GM19099 (cell line): ENCODE measurements around the gene SLC44A5.

Experiments used
- POLR2A ChIP-seq: IDR thresholded peaks from 3 replicates; pipeline ENCODE4 v1.6.1; 2011; ENCODE audit warnings: low read depth; ENCODE audit not compliant: insufficient read length; ENCODE audit errors: extremely low read depth

Gene SLC44A5

DNA sequence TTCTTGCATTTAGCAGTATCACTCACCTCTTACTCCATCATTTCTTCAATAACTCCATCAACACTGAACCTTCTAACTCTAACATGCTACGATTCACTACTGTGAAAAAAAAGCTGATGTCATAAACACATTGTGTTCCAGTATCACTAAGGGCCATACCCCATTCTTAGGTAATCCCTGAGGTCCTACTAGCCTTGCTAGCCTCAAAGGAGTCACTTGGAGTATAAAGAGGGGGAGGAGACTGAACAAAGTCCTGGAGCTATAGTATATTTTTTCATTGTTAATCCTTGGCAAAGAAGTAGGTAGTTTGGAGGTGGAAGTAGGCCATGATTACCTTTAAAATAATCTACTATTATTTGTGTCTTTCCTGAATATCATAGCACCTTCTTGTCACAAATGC, at the start of gene SLC44A5:
TSS of gene SLC44A5 (minus strand) at position 101 of the 400 bp plus-strand sequence. CDS start 69,667 bp downstream, outside the sequence.
- no peak for TF ChIP-seq POLR2A

DNA sequence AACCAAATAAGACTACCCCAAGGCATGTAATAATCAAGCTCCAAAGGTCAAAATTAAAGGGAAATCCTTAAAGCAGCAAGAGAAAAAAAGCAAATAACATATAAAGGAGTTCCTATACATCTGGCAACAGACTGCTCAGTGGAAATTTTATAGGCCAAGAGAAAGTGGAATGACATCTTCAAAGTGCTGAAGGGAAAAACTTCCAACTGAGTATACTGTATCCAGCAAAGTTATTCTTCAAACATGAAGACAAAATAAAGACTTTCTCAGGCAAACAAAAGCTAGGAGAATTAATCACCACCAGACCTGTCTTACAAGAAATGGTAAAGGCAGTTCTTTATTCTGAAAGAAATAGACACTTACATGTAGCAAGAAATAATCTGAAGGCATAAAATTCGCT, 45.0 kb upstream of the SLC44A5 start:
- TF ChIP-seq POLR2A = no peak

DNA sequence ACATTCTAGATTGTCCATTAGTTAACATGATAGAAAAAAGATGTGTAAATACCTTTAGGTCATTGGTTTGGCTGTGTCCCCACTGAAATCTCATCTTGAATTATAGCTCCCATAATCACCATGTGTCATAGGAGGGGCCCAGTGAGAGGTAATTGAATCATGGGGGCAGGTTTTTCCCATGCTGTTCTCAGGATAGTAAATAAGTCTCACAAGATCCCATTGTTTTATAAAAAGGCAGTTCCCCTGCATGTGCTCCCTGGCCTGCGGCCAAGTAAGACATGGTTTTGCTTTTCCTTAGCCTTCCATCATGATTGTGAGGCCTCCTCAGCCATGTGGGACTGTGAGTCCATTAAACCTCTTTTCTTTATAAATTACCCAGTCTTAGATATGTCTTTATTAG, 32.5 kb upstream of the SLC44A5 start:
- TF ChIP-seq POLR2A = no peak

DNA sequence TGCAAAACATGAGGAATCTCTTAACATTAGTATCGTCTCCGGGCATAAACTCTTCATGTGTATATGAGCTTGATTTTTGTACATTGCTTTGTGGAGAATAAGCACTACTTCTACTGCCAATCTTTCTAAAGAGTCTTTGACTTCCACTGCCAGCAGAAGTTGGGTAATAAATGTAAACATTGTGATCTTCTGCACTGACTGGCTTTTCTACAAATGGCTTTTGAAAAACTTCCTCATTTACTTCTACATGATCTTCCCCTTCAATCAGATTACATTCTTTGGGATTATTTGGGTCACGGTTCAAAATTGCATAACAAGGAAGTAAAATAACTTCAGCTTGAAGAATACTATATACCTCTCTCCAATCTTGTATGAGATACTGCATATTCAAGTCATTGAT, 30.4 kb upstream of the SLC44A5 start:
- no peak for TF ChIP-seq POLR2A

DNA sequence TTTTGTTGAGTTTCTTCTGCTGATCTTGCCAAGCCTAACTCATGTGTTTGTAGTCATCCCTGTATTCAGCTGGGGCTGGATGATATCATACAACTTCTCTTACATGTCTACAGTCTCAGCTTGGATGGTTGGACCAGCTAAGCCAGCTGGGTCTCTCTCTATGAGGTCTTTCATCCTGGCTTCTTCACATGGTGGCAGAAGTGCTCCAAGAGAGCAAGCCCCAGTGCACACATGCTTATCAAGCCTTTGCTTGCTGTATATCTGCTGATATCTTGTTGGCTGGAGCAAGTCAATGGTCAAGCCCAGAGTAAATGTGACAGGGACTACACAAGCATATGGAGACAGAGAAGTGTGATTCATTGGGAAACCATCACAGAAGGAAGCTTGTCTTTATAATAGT, 29.2 kb upstream of the SLC44A5 start:
- no peak for TF ChIP-seq POLR2A

DNA sequence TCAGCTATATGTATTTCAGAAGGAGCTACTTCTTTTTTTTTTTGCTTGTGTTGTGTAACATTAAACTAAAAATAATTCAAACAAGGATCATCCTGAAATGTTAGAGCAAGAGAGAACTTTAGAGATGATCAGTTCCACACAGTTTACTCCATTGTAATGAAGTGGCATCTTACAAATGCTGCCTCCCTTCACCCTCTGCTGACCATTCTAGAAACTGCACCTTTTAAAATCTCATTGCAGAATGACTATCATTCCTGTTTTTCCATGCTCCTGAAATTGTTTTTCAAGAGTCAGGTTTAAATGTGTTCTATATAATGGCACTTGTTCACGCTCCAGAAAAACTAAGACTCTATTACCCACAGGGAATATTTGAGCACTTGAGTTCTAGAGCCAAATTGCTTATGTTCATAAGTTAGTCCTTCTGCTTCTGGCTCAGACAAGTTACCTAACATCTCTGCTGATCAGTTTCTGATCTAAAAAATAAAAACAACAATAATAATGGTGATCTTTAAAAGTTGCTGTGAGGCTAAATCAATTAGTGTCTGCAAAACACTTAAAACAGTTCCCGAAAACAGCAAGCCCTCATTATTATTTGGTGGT, 21.5 kb upstream of the SLC44A5 start:
- TF ChIP-seq POLR2A = no peak

DNA sequence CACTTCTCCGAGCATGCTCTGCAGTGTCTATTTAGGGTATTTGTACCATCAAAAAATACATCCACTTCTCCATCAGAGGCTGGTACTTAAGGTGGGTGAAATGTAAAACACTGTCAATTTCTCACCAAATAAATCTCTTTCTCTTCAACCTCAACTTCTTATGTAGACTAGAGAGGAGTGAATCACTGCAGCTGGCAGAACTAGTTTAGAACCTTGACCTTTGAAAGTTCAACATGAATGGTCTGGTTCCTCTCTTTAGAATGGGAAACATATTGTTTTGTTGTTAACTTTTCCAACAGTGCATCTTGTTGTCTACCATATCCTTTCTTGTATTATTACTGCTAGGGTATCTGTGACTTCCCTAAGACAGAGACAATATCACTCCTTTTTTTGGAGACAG, 20.1 kb upstream of the SLC44A5 start:
- no peak for TF ChIP-seq POLR2A

DNA sequence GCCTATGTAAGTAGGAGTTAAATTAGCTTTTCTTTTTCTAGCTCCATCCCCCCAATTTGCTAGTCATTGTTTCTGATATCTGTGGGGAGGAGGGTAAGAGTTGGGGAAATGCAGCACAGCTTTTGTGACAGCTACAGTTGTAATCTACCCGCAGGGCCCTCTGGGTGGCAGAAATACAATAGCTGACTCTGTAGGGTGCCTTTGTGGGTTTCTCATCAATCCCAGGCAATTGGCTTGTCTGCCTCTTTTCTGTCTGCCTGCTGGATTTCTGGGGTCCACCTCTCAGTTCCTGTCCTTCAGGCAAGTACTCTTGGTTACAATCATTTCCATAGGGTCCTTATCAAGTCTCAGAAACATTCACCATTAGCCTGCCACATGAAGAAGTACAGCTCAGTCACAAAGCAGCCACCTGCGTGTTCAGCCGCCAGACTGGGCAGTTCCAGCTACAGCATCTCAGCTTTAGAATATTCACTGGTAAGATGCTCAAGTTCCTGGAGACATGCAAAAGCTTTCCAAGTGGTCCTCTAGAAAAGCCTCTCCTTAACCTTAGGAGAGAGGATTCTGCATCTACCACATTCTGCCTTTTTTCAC, 19.2 kb upstream of the SLC44A5 start:
- TF ChIP-seq POLR2A = no peak

DNA sequence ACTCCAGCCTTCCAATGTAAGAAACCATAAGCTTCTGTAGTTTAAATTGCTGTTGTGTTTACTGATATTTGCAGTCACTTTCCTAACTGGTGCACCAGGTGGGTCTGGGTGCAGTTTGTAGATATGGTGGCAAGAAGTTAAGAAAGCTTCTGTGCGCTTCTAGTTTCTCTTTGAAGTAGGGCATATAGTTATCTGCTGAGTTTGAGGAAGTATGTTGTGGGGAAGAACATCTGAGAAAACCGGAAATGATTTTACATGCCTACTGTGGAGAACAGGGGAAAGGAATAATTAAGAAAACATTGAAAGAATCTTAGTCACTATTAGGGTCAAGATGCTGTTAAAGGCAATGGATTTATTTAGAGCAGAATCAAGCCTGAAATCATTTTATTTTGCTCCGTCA, 14.9 kb upstream of the SLC44A5 start:
- no peak for TF ChIP-seq POLR2A

DNA sequence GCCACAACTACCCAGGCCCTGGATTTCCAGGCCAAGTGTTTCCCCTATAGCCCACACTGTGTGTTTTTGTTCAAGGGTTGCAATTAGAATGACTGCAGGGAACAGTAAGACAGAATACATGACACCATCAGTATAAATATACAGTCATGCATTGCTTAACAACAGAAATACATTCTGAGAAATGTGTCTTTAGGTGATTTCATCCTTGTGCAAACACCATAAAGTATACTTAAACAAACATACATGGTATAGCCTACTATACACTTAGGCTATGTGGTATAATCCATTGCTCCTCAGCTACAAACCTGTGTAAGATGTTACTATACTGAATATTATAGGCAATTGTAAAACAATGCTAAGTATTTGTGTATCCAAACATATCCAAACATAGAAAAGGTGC, 7.5 kb upstream of the SLC44A5 start:
- TF ChIP-seq POLR2A = no peak

DNA sequence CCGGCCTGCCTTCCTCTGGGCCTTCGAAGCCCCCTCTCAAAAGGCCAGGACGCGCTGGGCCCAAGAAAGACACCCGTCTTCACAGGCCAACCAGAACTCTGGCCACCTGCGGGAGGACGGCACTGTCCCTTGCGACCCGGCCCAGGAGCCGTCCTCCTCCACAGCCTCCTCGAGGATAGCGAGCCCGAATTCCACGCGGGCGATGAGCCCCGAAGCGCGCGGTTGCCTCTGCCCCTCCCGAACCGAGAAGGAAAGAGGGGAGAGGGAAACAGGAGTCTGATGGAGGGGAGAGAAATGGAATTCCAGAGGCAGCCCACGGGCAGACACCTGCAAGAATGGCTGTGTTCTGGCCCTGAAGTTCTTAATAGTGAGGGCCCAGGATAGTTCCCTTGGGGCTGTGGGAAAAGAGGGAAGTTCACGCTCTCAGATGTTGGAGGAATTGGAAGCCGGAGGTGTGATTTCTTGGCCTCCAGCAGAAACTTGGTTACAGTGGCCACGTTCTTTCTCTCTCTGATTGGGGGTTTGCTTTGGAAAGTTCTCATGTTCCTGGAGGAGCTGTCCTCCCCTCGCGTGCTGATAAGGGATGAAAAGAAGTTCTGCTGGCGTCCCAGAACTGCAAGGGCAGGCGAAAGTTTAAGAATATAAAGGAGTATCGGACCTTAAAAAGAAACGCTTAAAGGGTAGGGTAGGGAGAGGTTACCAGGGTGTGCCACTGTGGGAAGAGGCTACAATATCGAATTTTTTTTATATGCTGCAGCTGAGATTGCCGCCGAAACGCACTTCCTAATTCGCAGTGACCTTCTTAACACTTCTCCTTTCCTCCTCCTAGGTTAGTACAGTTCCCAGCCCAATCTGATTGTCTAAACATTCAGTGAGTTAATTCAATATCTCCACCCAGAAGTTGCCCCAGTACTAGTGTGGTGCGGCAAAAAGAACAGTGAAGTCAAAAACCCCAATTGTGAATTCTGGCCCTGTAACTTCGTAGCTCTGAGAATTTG, 5.8 kb upstream of the SLC44A5 start:
- no peak for TF ChIP-seq POLR2A

DNA sequence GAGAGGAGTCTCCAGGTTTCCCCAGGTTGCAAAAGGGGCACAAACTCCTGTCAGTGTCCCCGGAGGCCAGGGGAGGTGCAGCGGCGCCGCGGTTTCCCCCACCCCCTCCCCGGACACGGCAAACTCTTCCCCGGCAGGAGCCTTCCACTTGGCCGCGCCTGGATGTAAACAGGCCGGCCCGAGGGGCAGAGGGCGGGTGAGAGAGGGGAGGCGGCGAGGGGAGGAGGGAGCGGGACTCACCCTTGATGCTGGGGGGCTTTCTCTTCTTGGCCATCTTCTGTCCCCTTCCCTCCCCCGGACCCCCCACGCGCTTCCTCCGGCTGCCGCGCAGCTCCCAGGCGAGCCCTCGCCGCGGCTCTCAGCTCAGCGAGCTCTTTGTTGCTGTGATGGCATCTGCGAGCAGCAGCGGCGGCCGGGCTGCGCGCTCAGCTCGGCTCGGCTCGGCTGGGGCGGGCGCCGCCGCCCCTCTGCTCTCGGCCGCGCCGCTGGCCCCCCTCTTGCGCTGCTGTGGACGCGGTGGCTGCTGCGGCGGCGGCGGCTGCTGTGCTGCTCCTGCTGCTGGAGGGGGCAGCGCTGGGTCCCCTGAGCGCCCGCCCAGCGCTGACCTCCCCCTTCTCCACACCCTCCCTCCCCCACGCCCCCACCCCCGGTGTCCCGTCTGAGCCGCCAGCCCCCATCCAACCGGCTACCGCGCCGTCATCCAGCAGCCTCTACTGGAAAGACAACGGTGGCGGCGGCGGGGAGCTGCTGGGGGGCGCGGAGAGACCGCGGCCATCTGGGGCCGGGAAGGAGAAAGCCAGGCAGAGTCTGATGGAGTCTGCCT, 4.9 kb upstream of the SLC44A5 start:
- TF ChIP-seq POLR2A = no peak

DNA sequence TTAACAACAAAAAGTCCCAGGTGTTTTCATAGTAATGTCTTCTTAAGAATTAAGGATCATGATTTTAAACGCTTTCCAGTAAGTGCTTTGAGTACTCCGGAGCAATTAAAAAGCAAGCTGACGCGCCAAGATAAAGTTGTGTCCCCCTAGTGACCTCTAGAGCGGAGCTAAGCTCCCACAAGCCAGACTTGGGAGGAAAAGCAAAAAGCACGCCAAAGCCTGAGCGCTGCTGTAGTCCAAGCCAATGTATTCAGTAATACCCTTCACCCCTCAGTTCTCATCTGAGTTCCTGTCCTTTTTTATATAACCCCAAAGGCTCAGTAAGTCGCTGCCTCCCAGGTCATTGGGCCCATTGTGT, 3.5 kb upstream of the SLC44A5 start:
- no peak for TF ChIP-seq POLR2A

DNA sequence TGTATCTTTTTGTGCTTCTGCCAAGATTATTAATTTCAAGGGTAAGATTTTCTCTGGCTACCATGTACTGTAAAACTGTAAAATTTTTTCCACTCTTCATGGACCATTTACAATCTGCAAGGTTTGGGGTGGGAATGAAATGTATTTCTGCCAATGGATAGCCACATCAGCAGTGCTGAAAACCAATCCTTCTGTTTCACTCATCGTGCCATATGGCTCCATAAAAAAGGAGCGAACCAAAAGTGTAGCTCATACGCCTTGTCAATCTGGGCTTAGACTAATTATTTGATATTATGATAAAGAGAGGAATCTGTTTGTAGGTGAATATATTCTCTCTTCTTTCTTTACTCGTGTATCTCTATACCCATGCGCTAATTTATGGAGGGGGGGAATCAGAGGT, 3.0 kb upstream of the SLC44A5 start:
- TF ChIP-seq POLR2A = no peak

DNA sequence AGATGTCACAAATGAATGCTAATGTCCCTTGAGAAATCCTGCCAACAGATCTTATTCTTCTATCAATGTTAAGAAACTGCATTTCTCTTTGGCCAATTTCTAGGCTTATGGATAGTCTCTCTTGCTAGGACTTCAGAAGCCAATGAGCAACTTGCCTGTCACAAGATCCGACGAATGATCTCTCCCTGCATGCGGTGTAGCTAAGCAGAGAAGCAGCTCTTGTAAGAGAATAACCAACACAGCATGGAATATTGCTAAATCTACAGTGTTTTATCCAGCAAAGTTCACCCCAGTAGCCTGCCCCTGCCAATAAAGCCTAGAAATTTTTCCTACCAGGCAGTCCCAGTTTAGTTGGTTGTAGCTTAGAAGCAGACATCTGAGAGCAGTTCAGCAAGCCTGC, 2.1 kb upstream of the SLC44A5 start:
- TF ChIP-seq POLR2A = no peak

DNA sequence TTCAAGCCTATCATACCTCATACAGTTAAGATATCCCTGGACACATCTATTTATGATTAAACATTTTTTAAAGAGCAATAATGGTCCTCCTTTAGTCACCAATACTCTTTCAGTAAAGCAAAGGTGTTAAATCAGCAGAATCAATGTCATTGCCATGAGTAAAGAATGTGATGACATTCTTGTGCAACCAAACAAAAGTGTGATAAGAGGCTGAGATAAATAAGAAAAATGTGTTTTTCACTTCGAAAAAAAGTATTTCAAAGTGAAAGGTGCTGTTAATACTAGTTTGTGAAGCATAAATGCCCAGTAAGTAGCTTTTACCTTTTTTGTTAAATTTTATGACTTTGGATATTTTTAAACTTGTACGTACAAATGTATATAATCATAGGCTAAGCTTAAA, 8.4 kb downstream of the SLC44A5 start:
- no peak for TF ChIP-seq POLR2A

DNA sequence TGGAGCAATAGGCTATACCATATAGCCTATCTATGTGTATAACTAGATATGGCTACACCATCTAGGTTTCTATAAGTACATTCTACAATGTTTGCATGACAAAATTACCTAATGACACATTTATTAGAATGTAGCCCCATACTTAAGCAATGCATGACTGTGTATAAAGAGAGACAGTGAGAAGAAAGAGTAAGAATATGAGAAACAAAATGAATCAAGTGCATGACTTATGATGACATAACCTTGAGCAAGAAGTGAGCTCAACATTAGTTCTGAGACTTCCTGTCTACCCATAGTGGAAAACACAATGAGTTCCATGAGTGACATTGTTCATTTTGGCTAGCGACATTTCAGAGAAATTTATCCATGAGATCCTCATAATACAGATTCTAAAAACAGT, 10.1 kb downstream of the SLC44A5 start:
- TF ChIP-seq POLR2A = no peak
